ENCODE data around the gene AOX1.
"Not testable (repeated sequence)": the region's sequence is repeated elsewhere in the genome, so short reads cannot be mapped to it uniquely, and the experiment has no call there.

The AOX1 gene

DNA sequence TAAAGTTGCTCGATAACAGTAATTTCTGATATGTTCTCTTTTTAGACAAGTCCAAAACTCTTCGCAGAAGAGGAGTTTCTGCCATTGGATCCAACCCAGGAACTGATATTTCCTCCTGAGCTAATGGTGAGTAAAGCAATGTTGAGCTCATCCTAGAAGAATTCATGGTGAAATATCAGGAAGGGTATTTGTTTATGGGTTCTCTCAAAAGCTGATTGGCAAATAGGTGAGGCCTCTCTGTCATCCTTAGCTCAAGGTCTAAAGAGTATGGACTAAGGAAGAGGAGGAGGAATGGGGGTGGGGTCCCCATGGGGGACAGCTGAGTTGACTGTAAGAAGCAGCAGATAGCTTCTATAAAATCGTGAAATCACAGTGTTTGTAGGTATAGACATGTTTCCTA is 18.2 kb downstream of the AOX1 start:
- no peak for DNase-seq

DNA sequence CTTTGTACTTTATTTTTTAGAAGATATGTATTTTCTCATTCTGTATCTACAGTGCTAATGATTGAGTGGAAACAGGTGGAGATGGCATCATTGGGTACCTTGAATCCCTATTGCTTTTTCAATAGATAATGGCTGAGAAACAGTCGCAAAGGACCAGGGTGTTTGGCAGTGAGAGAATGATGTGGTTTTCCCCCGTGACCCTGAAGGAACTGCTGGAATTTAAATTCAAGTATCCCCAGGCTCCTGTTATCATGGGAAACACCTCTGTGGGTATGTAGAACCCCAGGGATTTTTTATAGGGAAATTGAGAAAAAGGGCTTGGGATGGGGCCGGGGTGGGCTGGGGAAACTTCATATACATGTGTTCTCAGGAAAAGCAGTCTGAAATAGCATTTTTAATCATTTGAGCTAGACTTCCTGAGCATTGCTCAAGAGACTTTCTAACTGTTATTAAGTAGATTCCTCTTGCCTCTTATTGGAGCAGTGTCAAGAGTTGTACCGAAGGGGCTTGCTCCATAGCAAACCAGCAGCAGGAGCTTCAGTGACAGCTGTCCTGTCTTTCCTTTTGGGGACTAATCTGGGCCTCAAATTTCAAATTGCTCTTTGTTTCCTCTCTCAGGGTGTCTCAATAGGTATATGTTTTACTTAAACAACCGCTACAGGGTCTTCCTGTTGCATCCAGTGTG is 18.9 kb downstream of the AOX1 start:
- DNase-seq, result no peak

DNA sequence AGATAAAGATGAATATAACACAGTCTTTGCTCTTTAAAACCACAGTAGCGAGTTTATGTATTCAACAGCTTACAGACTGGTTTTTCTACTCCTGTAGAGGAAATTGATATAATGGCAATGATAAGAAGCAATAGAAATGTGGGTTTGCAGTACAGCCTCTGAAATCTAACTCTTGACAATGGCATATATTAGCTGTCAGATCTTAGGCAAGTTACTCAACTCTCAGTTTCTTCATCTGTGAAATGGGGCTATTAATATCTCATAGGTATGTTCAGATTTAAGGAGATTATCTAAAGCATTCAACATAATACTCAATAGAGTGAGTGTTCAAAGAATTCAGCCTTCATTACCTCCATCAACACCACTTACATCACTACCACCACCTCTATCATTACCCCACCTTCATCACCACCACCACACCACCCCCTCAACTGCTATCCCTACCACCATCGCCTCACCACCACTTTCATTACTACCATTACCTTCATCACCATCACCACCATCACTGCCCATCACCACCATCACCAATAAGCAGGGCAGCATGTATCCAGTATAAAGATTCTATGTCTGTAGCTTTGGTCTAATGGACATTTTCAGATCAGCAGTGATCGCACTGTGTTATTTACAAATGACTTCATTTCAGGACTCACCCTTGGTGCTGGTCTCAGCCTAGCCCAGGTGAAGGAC is 22.7 kb downstream of the AOX1 start:
- no peak for DNase-seq

DNA sequence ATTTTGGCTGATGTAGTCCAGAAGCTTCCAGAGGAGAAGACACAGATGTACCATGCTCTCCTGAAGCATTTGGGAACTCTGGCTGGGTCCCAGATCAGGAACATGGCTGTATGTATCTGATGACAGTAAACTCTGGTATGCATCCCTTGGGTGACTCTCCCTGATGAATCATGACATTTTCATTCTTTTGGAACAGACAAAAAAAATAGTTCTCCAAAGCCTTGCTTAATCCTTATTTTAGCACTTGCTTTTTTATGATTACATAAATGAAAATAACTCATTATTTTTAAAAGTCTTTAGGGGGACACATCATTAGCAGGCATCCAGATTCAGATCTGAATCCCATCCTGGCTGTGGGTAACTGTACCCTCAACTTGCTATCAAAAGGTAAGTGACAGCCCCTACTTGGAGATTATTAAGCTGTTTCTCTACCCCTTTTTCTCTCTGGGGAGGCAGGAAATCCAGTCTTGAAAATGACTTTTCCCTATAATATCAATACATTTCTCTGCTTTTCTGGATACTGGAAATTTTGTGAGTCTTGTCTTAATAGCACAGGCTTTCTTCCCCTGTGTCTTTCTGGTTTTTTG is 23.3 kb downstream of the AOX1 start:
- no peak for DNase-seq

DNA sequence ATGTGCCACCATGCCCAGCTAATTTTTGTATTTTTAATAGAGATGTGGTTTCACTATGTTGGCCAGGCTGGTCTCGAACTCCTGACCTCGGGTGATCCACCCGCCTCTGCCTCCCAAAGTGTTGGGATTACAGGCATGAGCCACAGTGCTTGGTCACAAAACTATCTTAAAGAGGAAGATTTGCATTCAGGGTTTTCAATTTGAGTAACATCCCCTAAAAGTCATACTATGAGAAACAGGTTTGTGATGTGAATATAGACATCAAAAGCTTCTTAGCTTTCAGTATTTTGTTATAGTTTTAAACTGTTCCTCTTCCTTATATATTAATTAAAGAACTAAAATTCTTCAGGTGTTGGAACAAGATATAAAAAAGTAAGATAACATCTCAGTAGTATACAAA is 24.4 kb downstream of the AOX1 start:
- not testable (repeated sequence) for DNase-seq

DNA sequence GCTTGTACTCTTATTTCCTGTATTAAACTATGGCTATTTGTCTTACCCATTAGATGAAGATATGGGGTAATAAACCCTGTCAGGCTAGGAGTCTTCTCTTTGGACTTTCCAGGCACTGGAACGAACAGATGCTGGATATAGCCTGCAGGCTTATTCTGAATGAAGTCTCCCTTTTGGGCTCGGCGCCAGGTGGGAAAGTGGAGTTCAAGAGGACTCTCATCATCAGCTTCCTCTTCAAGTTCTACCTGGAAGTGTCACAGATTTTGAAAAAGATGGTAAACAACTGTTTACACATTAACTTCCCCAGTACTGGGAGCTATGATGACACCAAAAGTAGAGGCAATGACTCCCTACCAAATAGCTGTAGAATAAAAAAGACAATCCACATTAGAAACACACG is 27.9 kb downstream of the AOX1 start:
- no peak for DNase-seq

DNA sequence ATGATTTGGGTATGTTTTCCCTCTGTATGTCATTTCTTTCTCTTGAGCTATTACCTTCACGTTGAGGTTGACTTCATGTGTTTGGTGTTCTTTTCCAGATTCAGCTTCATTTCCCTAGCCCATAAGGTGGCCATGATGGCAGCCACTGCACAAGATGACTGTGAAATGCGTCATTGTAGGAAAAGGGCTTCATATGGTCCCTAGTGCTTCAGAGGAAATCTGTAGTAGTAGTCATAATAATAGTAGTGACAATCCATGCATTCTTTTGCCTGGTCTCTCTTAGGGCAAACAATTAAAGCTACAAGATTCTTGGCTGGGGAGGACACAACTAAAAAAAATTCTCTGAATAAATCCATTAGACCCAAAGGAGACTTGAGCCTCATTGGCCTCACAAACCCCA is 28.4 kb downstream of the AOX1 start:
- no peak for DNase-seq

DNA sequence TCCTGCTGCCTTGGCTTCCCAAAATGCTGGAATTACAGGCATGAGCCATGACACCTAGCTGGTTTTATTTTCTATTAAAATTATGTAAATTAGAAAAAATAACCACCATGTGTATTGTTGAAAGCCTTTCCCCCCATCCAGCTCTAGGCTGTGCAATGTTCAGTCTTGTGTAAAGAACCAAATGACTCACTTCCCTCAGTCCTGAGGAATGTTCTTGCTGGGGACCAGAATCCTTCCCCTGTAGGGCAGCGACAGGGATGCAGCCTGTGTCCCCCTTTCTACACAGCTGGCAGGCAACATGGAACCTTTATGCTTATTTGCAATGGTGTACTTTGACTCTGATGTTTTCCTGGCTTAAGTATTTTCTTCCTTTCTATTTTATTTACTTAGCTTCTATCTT is 29.4 kb downstream of the AOX1 start:
- DNase-seq, result no peak

DNA sequence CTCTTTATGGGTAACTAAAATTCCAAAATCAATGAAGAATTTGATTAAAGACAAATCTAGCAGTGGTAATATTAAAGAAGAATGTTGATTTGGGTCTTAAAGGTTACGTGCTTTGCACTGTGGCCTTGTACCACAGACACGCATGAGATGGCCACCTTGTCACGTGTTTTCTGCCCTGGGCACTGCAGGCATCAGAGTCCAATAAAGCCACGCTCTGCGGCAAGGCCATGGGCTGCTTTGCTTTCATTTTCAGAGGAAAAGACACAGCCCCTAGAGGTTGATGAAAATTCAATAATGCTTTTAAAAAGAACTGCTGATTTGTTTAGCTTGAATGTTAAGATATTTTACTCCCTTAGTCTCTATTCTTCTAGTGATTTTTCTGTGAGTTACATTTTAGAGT is 30.4 kb downstream of the AOX1 start:
- no peak for DNase-seq

DNA sequence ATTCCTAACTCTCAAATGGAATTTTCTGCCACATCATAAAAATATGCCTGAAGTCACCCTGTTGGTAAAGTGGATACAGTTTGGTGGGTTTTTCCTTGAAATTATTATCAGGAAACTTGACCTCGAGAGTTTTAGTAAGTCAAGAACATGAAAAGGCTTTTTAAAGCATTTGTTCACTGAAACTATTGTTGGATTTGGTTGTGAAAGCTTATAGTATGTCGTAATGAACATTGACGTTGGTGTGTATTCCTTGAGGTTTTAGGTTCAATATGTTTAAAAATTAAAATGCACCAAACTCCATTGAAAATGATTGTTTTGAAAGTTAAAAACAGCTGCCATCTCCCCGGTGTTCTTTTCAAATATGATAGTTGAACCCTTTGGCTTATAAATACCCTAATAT is 30.8 kb downstream of the AOX1 start:
- no peak for DNase-seq

DNA sequence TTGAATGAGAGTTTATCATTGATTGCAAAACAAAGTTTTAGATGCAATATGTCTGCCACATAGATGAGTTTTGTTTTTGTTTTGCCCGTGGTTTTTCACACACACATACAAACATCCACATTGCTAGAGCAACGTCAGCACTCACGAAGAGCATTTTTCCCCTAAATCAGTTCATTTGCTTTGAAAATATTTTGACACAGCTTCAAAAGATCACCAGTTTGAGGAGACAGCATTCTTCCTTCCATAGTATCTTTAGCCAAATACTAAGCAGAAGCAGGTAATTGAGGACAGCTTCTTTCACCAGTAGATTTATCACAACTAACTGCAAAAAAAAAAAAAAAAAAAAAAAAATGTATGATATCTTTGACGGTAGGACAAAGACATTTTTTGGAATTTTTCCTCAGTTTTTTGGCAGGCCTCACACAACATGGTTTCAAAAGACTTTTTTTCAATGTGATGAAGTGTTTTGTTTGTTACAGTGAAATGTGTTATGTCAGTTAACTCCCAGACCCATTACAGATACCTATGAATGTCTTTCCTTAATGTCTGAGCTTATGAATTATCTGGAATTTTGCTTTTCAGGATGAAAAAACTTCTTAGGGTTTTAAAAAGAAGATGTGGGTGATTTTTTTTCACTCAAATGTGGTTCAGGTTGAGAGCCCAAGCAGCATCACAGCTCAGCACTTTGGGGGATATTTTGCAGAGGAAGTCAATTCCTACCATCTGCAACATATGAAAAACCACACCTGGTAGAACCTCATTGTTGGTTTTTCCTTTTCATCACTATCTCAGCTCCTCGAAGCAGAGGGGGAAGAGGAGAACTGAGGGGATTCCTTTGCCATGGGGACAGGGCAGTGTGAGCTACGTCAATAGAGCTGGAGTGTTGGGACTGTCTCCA is 31.6 kb downstream of the AOX1 start:
- DNase-seq, result no peak

DNA sequence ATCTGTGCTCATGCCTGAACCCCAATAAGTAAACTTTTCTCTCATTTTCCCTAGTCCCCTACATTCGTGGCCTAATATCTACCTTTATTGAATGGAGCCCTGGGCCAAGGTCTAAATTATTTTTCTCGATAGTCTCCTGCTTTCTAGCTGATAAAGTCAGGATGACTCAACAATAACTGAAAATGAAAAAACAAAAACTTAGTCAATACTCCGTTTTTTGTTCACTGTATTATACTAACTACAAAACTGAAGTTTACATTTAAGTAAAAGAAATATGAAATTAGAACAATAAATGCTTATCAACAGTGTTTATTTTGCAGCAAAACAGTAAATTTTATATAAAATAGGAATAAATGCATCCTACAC is 32.2 kb downstream of the AOX1 start:
- no peak for DNase-seq

DNA sequence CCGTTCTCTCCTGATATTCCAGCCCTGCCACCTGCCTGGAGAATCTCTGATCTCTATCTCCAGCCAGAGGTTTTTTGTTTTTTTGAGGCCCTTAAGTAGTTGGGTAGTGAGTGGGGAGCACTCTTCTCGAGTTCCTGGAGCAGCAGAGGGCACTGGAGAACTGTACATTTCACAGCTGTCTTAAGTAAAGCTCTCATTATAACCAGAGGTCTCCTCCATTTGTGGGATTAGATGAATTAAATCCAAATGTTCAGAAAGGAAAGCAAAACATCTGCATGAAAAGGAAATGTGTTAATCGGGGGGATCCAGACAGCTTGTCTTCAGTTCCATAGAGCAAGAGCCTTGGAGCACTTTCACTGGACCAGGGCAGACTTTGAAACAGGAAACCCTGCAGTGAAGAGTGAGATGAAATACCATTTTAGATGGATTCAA is 32.8 kb downstream of the AOX1 start:
- DNase-seq, result no peak

DNA sequence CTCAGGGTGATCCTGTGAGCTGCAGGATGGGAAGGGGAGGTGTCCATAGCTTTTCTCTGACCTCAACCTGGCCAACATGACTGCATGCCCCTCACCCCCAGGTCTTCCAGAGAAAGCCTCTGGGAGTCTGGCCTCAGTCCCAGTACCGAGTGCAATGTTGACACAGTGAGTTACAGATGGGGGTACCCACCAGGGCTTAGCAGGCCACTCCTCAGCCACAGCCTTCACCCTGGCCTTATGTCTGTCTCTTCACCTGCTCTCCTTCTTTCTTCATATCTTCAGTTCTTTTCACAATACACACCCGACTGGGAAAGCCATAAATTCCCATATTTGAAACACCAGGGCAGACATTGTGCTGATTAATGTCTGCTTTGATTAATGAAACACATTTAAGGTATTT is 33.5 kb downstream of the AOX1 start:
- DNase-seq, result no peak

DNA sequence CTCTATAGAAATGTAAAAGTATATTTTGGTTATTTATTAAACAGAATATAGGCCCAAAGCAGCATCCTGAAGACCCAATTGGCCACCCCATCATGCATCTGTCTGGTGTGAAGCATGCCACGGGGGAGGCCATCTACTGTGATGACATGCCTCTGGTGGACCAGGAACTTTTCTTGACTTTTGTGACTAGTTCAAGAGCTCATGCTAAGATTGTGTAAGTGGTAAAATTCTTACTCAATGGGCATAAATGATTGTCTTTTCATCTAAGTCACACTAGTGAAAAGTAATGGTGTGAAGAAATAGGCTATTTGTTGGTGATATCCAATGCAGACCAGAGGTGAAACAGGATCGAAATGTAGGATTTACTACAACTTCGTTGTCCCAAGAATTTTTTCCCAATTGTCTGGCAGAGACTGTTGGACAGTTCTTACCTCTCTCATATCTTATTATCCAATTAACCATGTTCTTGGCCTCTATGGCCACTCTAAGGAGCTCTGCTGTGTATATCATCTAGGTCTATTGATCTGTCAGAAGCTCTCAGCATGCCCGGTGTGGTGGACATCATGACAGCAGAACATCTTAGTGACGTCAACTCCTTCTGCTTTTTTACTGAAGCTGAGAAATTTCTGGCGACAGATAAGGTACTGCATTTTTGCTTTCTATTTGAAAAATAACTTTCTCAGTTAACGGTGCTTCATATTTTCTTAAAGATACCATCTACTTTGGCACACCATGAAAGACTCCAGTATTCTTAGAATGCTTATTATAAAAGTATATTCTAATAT is 35.0 kb downstream of the AOX1 start:
- DNase-seq, result no peak

DNA sequence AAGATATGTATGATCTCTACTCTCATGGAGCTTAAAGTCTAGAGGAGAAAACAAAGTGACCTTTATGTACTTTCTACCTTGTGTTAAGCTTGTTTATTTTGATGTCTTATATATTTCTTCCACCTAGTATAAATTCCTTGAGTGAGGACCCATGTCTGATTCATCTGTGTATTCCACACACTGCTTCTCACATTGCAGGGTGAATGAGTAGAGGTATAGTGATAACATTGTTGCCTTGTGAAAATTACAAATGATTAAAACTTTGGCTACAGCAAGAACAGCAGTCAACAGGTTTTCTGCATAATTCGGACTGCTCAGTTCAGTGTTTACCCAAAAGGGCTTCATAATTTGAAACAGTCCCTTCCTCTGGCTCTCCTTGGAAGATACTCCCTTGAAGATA is 36.3 kb downstream of the AOX1 start:
- DNase-seq, result no peak

DNA sequence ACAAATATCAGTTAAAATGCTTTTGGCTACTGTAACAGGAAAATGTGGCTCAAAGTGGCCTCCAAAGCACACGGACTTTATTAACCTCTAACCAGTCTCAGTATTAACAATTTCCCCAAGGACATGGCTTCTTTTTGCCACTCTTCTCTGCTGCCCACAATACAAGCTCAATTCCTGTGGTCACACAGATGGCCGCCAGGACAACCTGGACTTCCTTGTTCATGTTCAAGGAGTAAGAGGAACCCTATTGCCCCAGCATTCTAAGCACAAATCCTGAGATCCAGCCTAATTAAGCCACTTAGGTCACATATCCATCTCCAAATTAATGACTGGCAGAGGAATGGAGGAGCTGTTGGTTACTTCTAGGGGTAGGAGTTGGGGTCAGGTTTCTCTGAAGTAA is 38.2 kb downstream of the AOX1 start:
- DNase-seq, result no peak

DNA sequence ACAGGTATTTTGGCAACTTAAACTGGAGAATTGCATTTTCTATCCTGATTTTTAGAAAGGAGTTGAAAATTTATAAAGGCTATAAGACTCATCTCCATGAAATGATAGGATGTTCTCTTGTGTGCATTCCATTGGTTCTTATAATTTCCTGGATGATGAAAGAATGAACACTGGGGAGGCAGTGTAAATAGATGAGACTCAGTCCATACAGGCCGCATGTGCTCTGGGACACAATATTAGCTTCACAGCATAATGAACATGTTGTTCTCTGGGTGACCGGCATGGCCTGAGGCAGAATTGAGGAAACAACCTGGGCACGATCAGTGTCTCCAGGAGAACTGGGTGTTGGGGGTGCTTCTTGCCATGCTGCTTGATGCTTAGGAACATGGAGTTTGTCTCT is 38.8 kb downstream of the AOX1 start:
- no peak for DNase-seq

DNA sequence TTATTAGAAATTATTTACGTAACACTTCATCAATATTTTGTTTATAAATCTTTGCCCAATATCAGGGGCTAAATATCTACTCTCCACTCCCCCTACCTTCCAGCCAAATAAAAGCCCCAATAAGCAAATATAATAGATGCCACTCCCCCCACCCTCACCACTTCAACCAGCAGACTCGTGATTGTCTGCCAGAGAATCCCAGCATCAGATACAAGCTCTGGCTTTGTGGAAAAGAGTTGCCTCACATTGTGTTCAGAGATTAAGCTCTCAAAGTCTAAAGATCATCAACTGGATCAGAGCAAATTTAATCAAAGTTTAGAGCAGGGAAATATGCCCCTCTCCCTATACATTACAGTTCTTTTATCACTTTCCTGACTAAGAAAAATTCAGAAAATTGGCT is 39.5 kb downstream of the AOX1 start:
- DNase-seq, result no peak

DNA sequence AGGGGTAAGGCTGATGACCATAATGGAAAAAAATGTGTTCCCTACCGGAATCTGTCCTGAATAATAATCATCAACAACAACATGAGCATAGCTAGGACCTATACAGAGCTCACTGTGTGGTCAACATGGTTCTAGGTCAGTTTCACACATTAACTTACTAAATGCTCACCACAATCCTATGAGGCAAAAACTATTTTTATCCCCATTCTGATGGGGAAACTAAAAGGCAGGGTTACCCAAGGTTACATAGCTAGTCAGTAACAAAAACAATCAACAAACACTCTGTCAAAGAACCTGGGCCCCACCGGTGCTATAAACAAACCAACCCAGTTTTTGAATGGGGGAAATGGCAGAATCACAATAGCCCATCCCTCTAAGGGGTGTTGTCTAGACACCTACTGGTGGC is 40.1 kb downstream of the AOX1 start:
- DNase-seq, result no peak

DNA sequence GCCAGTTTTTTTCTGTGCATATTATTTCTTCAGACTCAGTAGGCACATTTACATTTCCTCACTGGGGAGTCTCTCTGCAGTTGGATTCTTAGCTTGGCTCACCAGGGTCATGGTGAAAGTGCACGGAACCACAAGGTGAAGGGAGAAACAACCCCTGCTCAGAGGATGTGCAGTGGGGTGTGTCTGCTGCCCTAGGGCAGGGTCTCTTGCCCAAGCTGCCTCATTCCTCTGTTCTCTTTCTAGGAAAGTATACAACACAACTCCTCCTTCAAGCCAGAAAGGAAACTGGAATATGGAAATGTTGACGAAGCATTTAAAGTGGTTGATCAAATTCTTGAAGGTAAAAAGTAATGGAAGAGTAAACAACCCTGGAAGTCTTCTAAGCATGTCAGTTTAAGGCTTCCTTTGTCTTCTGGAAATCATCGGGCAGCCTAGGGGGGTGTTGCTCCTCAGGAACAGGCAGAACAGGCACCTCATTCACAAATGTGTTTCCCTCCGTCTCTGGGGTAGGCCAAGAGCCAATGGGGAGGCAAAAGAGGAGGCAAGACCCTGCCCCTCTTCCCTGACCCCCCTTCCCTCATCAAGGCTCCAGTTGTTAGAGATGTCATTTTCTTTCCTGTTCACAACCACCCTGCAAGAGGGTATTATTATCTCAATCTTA is 41.4 kb downstream of the AOX1 start:
- DNase-seq, result no peak

DNA sequence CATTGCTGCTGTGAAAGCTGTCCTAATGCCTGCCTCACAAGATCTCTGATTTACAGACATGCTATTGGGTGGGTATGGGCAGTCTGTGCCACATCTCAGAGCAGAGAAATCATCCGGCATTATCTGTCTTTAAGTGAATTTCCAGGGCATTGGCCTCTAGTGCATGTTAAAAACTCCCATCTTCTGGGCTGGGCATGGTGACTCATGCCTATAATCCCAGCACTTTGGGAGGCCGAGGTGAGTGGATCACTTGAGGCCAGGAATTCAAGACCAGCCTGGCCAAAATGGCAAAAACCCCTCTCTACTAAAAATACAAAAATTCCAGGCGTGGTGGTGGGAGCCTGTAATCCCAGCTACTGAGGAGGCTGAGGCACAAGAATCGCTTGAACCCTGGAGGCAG is 42.6 kb downstream of the AOX1 start:
- DNase-seq, result not testable (repeated sequence)

Measured in NCI-H1694 treated with DMSO at 0.1 percent for 48 hours (cell line).